ENCODE measurements around the gene NANOS1. TPM values are rescaled to one million over a fixed set of nuclear protein-coding genes. Genes with fewer than 3 reads are reported as not detected.

Gene NANOS1
- total and polyA plus RNA-seq, 2 of the 8 experiments (the other 6 are each of a cell fraction or from before 2014, with no cell fraction given), result 3.1 to 3.9 TPM

DNA sequence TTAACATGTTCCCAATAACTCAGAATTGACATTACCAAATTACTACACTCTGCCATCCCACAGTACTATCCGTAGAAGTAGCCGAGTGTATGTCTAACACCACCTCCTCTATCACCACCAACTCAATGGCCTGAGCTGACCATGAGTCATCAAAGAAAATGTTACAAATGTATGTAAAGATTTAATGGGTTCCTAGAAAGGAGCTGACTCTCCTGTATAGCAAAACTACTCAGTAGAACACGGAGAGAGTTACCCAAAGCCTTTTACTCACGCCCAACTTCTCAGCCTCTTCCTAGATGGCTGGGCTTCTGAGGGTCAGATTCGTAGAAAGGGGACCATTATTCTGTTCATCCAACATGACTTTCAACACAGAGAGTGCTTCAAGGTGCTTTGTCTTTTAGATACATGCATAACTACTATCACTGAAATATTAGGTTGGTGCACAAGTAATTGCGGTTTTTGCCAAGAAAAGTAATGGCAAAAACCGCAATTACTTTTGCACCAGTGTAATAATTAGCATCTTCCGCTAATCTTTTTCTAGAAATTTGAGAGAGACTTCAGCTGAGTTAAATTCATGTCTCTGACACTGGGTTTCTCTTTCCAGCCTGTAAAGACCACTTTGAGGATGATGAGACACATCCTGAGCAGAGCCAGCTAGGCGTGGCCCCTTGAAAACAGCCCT lies 24.0 kb upstream of the NANOS1 start (continued):
- TF ChIP-seq RAD21 (IDR thresholded peaks at IDR 0.05 in 1 of 2, conservative IDR thresholded peaks at IDR 0.05 in 1 of 2; ENCODE audit: low read depth in 2 of 2, low read length in 2 of 2), result no peak
- no peak for TF ChIP-seq JUND (IDR thresholded peaks at IDR 0.05; ENCODE audit: low read length)
- no peak for TF ChIP-seq GABPA (IDR thresholded peaks at IDR 0.05; ENCODE audit: borderline replicate concordance, insufficient read depth, low read length)
- TF ChIP-seq SIRT6 (IDR thresholded peaks at IDR 0.05; ENCODE audit: low read length), result no peak
